LNCAP (cell line): ENCODE data around the gene RNF212B.

Experiments
- TF ChIP-seq, protein P1 (sequence below): fragments of 450-650 bp; IDR thresholded peaks from 2 replicates; pipeline ENCODE4 v1.5.1; 2017; ENCODE audit warnings: mild to moderate bottlenecking

Gene RNF212B

DNA sequence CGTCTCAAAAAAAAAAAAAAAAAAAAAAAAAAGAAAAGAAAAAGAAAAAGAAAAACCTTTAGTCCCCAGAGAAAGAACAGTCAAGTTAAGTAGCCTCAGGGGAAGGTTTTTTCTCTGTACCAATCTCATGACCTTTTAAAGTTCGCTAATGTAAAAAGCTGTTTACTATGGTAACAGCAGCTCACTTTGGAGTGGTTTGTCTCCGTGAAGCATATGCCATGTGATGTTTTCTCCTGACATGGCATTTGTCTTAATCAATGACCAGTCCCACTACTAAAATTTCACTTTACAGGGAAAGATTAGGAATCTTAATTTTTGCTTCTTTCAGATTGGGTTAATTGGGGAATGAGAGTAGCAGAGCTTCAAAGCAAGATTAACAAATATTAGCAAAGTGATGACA is 4.3 kb downstream of the RNF212B start:
- TF ChIP-seq, protein P1, sequence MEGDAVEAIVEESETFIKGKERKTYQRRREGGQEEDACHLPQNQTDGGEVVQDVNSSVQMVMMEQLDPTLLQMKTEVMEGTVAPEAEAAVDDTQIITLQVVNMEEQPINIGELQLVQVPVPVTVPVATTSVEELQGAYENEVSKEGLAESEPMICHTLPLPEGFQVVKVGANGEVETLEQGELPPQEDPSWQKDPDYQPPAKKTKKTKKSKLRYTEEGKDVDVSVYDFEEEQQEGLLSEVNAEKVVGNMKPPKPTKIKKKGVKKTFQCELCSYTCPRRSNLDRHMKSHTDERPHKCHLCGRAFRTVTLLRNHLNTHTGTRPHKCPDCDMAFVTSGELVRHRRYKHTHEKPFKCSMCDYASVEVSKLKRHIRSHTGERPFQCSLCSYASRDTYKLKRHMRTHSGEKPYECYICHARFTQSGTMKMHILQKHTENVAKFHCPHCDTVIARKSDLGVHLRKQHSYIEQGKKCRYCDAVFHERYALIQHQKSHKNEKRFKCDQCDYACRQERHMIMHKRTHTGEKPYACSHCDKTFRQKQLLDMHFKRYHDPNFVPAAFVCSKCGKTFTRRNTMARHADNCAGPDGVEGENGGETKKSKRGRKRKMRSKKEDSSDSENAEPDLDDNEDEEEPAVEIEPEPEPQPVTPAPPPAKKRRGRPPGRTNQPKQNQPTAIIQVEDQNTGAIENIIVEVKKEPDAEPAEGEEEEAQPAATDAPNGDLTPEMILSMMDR: no peak

DNA sequence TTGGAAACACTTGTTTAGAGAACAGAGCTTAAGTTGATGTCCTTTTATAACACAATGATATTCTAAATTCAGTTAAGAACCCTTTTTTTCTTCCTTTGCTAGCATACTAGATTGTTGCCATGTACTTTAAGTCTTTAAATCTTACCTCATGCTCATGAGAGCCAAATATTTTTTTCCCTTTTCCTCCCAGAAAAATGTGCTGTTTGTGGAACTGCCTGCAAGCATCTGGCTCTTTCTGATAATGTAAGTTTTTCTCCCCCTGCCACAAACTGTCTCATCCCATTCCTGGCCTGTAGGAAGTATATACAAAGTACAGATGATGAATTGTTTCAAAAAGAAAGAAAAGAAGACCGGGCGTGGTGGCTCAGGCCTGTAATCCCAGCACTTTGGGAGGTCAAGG is 5.3 kb downstream of the RNF212B start:
- TF ChIP-seq, protein P1: no peak

DNA sequence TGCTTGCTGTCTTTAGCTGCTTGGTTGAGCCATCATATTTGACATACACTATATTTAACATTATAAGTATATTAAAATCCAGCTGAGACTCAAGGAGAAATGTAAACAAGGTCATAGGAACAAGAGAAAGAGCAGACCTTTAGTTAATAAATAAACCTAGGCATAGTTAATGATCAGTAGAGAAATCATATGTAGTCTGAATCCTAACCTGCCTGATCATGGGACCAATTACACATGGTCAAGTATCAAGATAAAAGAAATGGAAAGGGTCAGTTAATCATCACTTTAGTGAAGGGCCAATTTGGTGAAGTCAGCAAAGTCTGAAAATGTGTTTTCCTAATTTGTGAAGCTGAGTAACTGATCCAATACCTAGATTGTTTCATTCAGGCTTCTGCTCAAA is 7.5 kb downstream of the RNF212B start:
- TF ChIP-seq, protein P1: no peak

DNA sequence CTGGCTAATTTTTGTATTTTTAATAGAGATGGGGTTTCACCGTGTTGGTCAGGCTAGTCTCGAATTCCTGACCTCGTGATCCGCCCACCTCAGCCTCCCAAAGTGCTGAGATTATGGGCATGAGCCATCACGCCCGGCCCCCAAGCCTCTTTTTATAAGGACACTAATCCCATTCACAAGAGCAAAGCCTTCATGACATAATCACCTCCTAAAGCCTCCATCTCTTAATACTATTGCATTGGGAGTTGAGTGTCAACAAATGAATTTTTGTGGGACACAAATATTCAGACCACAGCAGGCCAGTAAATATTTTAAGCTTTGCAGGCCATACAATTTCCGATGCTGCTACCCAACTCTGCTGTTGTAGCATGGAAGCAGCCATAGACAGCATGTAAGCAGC is 10.9 kb downstream of the RNF212B start:
- TF ChIP-seq, protein P1: no peak

DNA sequence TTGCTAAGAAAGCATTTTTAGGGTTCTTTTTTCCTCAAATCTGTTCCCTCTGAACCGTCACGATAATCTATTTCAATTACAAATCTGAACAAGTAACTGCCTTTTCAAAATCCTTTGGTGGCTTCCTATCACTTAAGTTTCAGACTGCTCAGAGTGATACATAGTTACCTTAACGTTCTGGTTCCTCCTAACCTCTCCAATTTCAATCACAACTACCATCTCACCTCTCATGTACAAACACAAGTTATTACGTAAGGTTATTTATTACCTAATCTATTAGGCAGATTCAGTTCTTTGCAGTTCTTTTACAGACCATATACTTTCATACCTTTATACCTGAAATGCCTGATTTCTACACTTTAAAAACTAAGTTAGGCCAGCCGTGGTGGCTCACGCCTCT is 12.1 kb downstream of the RNF212B start:
- TF ChIP-seq, protein P1: no peak

DNA sequence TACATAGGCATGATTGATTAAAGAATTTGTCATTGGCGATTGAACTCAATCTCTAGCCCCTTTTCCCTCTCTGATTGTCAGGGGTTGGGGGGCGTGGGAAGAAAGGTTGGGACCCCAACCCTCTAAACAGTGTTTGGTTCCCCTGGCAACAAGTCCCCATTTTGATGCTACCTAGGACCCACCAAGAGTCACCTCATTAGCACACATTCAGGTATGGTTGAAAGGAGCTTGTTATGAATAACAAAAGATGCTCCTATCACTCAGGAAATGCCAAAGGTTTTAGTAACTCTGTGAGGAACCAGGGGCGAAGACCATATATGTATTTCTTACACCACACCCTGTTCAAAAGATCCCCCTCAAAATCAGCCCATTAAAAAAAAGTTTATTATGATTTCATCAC is 14.3 kb downstream of the RNF212B start:
- TF ChIP-seq, protein P1: no peak

DNA sequence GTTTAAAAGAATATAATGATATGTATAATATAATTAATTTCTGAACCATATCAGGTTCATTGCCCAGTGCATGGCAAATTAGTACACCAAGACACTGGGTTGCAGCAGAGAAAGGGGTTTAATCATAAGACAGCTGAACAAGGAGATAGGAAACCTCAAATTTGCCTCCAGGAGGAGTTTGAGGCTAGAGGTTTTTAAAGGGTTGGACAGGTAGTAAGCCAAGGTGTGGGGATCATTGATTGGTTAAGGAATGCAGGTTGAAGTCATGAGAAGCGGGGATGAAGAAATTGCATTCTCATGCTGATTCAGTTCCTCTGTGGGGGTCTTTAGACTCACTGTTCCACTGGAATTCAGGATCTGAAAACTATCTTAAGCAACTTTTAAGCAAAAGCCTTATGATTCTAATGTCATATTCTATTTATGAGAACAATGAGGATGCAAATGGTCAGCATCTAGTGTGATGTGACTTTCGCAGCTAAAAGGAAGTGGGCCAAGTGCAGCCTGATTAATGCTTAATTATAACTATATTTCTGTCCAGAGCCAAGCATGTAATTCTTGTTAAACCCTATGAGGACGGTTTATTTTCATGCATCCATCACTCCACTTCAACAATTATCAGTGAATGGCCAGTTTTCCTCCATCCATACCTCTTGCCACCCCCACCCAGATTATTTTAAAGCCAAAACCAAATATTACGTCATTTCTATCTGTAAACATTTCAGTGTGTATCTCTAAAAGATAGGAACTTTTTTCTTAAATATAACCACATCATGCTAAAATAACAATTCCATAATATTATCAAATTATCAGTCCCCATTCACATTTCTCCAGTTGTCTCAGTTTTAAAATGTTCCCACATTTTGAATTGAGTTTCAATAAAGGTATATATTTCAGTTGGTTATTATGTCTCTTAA is 14.9 kb downstream of the RNF212B start:
- TF ChIP-seq, protein P1: no peak
